ENCODE results near the gene MCF2L2. TPM values are rescaled to one million over a fixed set of nuclear protein-coding genes. Genes with fewer than 3 reads are reported as not detected.
A peak's percentile ranks its signal among the peaks of the same experiment; 100 is the strongest.

The MCF2L2 gene
- total RNA-seq, 1 experiment from 2014 or later, result 1.7 TPM

GRCh38 chr3:183284570-183284969 lies 143.8 kb downstream of the MCF2L2 start:
- DNase-seq, result no peak
- no TSS peak for BruUV-seq (replicated peaks)
- Histone ChIP-seq H3K4me3 (0 out of 2 replicates have a peak overlapping the region, but pooled peaks have one; percentile 18), H3K9me3 (ENCODE audit: insufficient read depth, low read depth) (no peaks in the 10 kb centered on the region), H3F3A (ENCODE audit: insufficient read depth, low read depth) (peaks cover 38% of the 10 kb centered on the region), H3K4me2 (peak overlapping the region; percentile 86), H3K27ac (peak overlapping the region; percentile 97), H3K4me1 (replicated peaks; ENCODE audit: insufficient read depth) (peaks cover 56% of the 10 kb centered on the region), H3K9me2 (ENCODE audit: insufficient read depth) (no peaks in the 10 kb centered on the region), H3K79me2 (ENCODE audit: low read depth) (peaks cover 24% of the 10 kb centered on the region), H3K27me3 (ENCODE audit: insufficient read depth, low read depth) (no peaks in the 10 kb centered on the region), H2AFZ (no peak overlapping the region), H3K36me3 (ENCODE audit: low read depth) (no peaks in the 10 kb centered on the region), H4K20me1 (ENCODE audit: insufficient read depth) (no peaks in the 10 kb centered on the region)
- ChIA-PET CTCF (no interaction called here), POLR2A (ENCODE audit: unreplicated experiment) (interaction anchor here (0.6 to 0.7 kb wide), 3 partner anchors 10 to 31 kb away, joined by 4 to 6 read pairs (median 5); no protein-coding TSS in a partner anchor)
- TF ChIP-seq CTCF (conservative IDR thresholded peaks at IDR 0.05) (no peak), EZH2 (IDR thresholded peaks at IDR 0.05; ENCODE audit: low read depth) (no peak)
- intact Hi-C loops (cut with micrococcal nuclease; ENCODE audit: unreplicated experiment), result no loop called here

GRCh38 chr3:183283886-183284285 lies 144.5 kb downstream of the MCF2L2 start:
- ChIA-PET CTCF (no interaction called here), POLR2A (ENCODE audit: unreplicated experiment) (interaction anchor here (0.6 kb wide), 1 partner anchor 9 kb away, joined by 6 read pairs; no protein-coding TSS in a partner anchor)
- H3K4me3 ChIP-seq, result no peak overlapping the region
- H2AFZ ChIP-seq, result no peak overlapping the region
- H3K79me2 ChIP-seq (ENCODE audit: low read depth), result peaks cover 18% of the 10 kb centered on the region
- no peak for TF ChIP-seq EZH2 (IDR thresholded peaks at IDR 0.05; ENCODE audit: low read depth)
- TF ChIP-seq CTCF (conservative IDR thresholded peaks at IDR 0.05), result no peak
- H3K27me3 ChIP-seq (ENCODE audit: insufficient read depth, low read depth), result no peaks in the 10 kb centered on the region
- H3K4me1 ChIP-seq (replicated peaks; ENCODE audit: insufficient read depth), result peaks cover 58% of the 10 kb centered on the region
- H4K20me1 ChIP-seq (ENCODE audit: insufficient read depth), result no peaks in the 10 kb centered on the region
- H3K27ac ChIP-seq, result peak overlapping the region; percentile 97
- BruUV-seq (replicated peaks), result no TSS peak
- peak overlapping the region; percentile 7; the same call in 1 of the 2 replicates for H3K4me2 ChIP-seq
- intact Hi-C loops (cut with micrococcal nuclease; ENCODE audit: unreplicated experiment), result no loop called here
- DNase-seq, result no peak
- H3K9me3 ChIP-seq (ENCODE audit: insufficient read depth, low read depth), result no peaks in the 10 kb centered on the region
- peaks cover 38% of the 10 kb centered on the region for H3F3A ChIP-seq (ENCODE audit: insufficient read depth, low read depth)
- no peaks in the 10 kb centered on the region for H3K36me3 ChIP-seq (ENCODE audit: low read depth)
- no peaks in the 10 kb centered on the region for H3K9me2 ChIP-seq (ENCODE audit: insufficient read depth)

- CTCF ChIA-PET, result interaction anchor here (0.7 kb wide), 1 partner anchor 13 kb away, joined by 8 read pairs; no protein-coding TSS in a partner anchor
- intact Hi-C loops (cut with micrococcal nuclease; ENCODE audit: unreplicated experiment), result no loop called here
- no peaks in the 10 kb centered on the region for H3K36me3 ChIP-seq (ENCODE audit: low read depth)
- TF ChIP-seq CTCF (conservative IDR thresholded peaks at IDR 0.05) (no peak), EZH2 (IDR thresholded peaks at IDR 0.05; ENCODE audit: low read depth) (no peak)
- H3F3A ChIP-seq (ENCODE audit: insufficient read depth, low read depth), result peaks cover 27% of the 10 kb centered on the region
- peaks cover 54% of the 10 kb centered on the region for H3K4me1 ChIP-seq (replicated peaks; ENCODE audit: insufficient read depth)
- DNase-seq, result no peak
- POLR2A ChIA-PET (ENCODE audit: unreplicated experiment), result interaction anchor here (0.6 kb wide), 1 partner anchor 760 kb away, joined by 3 read pairs; no protein-coding TSS in a partner anchor
- H2AFZ ChIP-seq, result no peak overlapping the region
- H4K20me1 ChIP-seq (ENCODE audit: insufficient read depth), result no peaks in the 10 kb centered on the region
- H3K9me2 ChIP-seq (ENCODE audit: insufficient read depth), result no peaks in the 10 kb centered on the region
- no peaks in the 10 kb centered on the region for H3K27me3 ChIP-seq (ENCODE audit: insufficient read depth, low read depth)
- H3K4me2 ChIP-seq, result no peak overlapping the region
- no peaks in the 10 kb centered on the region for H3K9me3 ChIP-seq (ENCODE audit: insufficient read depth, low read depth)
- BruUV-seq (replicated peaks), result no TSS peak
- H3K4me3 ChIP-seq, result no peak overlapping the region
- peaks cover 12% of the 10 kb centered on the region for H3K79me2 ChIP-seq (ENCODE audit: low read depth)
- H3K27ac ChIP-seq, result no peak overlapping the region
These were observed 147.2 kb downstream of the MCF2L2 start for GRCh38 chr3:183281126-183281797.
